GM12878 (cell line): ENCODE results near the gene S100A8.

Experiments used
- MTA3 ChIP-seq: IDR thresholded peaks from 2 replicates; pipeline ENCODE4 v1.6.1; 2012; ENCODE audit warnings: low read length, inconsistent platforms, borderline replicate concordance
- POLR2A ChIP-seq: IDR thresholded peaks from 2 replicates; pipeline ENCODE4 v1.6.1; 2011; ENCODE audit warnings: low read depth, mild to moderate bottlenecking, low read length
- TAF1 ChIP-seq: IDR thresholded peaks from 2 replicates; pipeline ENCODE4 v1.6.1; 2011; ENCODE audit warnings: mild to moderate bottlenecking, low read depth, low read length, borderline replicate concordance
- TF ChIP-seq, protein P1 (sequence below), 3 experiments: IDR thresholded peaks in 2 of 3; conservative IDR thresholded peaks in 1 of 3; 2 replicates each; pipeline ENCODE4 v1.5.1; 2011; ENCODE audit warnings: low read depth in 3 of 3, low read length in 3 of 3, mild to moderate bottlenecking in 3 of 3, control low read depth in 2 of 3, moderate library complexity in 2 of 3, inconsistent platforms in 1 of 3, mixed read lengths in 1 of 3; ENCODE audit not compliant: control insufficient read depth in 2 of 3, insufficient read depth in 1 of 3; ENCODE audit errors: extremely low read depth in 1 of 3

DNA sequence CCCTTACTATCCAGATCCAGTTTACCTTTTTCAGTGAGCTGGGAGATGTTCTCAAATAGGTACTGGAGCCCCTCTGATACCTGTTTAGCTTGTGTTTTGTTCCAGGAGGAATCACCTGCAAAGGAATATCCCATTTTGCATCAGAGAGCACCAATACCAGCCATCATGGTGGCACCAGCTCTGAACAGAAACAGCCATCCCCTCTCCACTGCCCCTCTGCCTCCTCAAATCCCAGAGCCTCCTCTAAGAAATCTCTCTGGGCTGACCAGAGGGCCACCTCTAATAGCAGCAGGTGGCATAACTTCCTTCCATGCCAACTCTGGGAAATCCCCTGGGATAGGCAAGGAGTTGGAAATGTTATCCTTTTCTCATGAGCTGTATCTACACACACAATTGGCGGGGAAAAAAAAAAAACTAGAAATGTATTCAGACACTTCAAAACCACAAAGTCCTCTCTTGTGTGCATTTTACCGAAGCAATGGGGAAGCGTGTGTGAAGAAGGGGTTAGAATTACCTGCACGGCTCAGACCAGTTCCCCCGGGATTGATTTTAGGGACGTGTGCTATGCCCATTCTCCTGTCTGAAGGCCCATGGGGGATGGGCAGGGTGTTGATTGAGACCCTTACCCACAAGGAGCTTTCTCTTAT lies 44.7 kb downstream of the S100A8 start:
- TF ChIP-seq, protein P1, sequence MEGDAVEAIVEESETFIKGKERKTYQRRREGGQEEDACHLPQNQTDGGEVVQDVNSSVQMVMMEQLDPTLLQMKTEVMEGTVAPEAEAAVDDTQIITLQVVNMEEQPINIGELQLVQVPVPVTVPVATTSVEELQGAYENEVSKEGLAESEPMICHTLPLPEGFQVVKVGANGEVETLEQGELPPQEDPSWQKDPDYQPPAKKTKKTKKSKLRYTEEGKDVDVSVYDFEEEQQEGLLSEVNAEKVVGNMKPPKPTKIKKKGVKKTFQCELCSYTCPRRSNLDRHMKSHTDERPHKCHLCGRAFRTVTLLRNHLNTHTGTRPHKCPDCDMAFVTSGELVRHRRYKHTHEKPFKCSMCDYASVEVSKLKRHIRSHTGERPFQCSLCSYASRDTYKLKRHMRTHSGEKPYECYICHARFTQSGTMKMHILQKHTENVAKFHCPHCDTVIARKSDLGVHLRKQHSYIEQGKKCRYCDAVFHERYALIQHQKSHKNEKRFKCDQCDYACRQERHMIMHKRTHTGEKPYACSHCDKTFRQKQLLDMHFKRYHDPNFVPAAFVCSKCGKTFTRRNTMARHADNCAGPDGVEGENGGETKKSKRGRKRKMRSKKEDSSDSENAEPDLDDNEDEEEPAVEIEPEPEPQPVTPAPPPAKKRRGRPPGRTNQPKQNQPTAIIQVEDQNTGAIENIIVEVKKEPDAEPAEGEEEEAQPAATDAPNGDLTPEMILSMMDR (IDR thresholded peaks at IDR 0.05 in 2 of 3, conservative IDR thresholded peaks at IDR 0.05 in 1 of 3; ENCODE audit: control insufficient read depth in 2 of 3, extremely low read depth in 1 of 3, insufficient read depth in 1 of 3, low read depth in 3 of 3, low read length in 3 of 3): no peak
- no peak for TF ChIP-seq POLR2A
- TF ChIP-seq MTA3: no peak
- TF ChIP-seq TAF1: no peak
